ENCODE results near the gene MEPCE.

MEPCE gene

GRCh38 chr7:100393233-100393905, 36.3 kb upstream of the MEPCE start:
- H3K9ac ChIP-seq (ENCODE audit: low read length in 2 of 2), result no peak overlapping the region
- no peaks in the 10 kb centered on the region for H3K4me1 ChIP-seq (ENCODE audit: control insufficient read depth, insufficient read depth, low read length)
- no peaks in the 10 kb centered on the region for H3K36me3 ChIP-seq (ENCODE audit: control insufficient read depth in 2 of 2, insufficient read depth in 2 of 2, low read length in 2 of 2)
- no peak overlapping the region for H3K27ac ChIP-seq (ENCODE audit: low read length)
- no peak overlapping the region for H3K4me3 ChIP-seq (ENCODE audit: low read length in 2 of 2)
- peaks cover 0 to 7% of the 10 kb centered on the region in 2 donors for H3K27me3 ChIP-seq (ENCODE audit: control insufficient read depth in 1 of 2, insufficient read depth in 2 of 2, low read length in 2 of 2)
- no peaks in the 10 kb centered on the region for H3K9me3 ChIP-seq (ENCODE audit: control insufficient read depth in 2 of 2, low read length in 2 of 2)

- no peak overlapping the region for H3K4me3 ChIP-seq (ENCODE audit: low read length in 2 of 2)
These were observed 35.6 kb upstream of the MEPCE start for GRCh38 chr7:100394077-100394476.

GRCh38 chr7:100396421-100396982, 33.1 kb upstream of the MEPCE start:
- Histone ChIP-seq H3K36me3 (ENCODE audit: control insufficient read depth in 2 of 2, insufficient read depth in 2 of 2, low read length in 2 of 2) (no peaks in the 10 kb centered on the region), H3K9ac (ENCODE audit: low read length in 2 of 2) (no peak overlapping the region), H3K4me1 (ENCODE audit: control insufficient read depth, insufficient read depth, low read length) (no peaks in the 10 kb centered on the region), H3K27me3 (ENCODE audit: control insufficient read depth in 1 of 2, insufficient read depth in 2 of 2, low read length in 2 of 2) (peaks cover 0 to 3% of the 10 kb centered on the region in 2 donors), H3K4me3 (ENCODE audit: low read length in 2 of 2) (no peak overlapping the region), H3K27ac (ENCODE audit: low read length) (no peak overlapping the region), H3K9me3 (ENCODE audit: control insufficient read depth in 2 of 2, low read length in 2 of 2) (no peaks in the 10 kb centered on the region)

More at GRCh38 chr7:100394077-100394476, 35.6 kb upstream of the MEPCE start:
- no peaks in the 10 kb centered on the region for H3K9me3 ChIP-seq (ENCODE audit: control insufficient read depth in 2 of 2, low read length in 2 of 2)
- no peaks in the 10 kb centered on the region for H3K36me3 ChIP-seq (ENCODE audit: control insufficient read depth in 2 of 2, insufficient read depth in 2 of 2, low read length in 2 of 2)
- H3K27me3 ChIP-seq (ENCODE audit: control insufficient read depth in 1 of 2, insufficient read depth in 2 of 2, low read length in 2 of 2), result peaks cover 0 to 7% of the 10 kb centered on the region in 2 donors
- H3K27ac ChIP-seq (ENCODE audit: low read length), result no peak overlapping the region
- H3K9ac ChIP-seq (ENCODE audit: low read length in 2 of 2), result no peak overlapping the region
- H3K4me1 ChIP-seq (ENCODE audit: control insufficient read depth, insufficient read depth, low read length), result no peaks in the 10 kb centered on the region

- Histone ChIP-seq H3K27me3 (ENCODE audit: control insufficient read depth in 1 of 2, insufficient read depth in 2 of 2, low read length in 2 of 2) (peaks cover 0 to 3% of the 10 kb centered on the region in 2 donors), H3K36me3 (ENCODE audit: control insufficient read depth in 2 of 2, insufficient read depth in 2 of 2, low read length in 2 of 2) (no peaks in the 10 kb centered on the region), H3K9me3 (ENCODE audit: control insufficient read depth in 2 of 2, low read length in 2 of 2) (no peaks in the 10 kb centered on the region), H3K9ac (ENCODE audit: low read length in 2 of 2) (no peak overlapping the region), H3K27ac (ENCODE audit: low read length) (no peak overlapping the region), H3K4me1 (ENCODE audit: control insufficient read depth, insufficient read depth, low read length) (no peaks in the 10 kb centered on the region), H3K4me3 (ENCODE audit: low read length in 2 of 2) (no peak overlapping the region)
These were observed 32.1 kb upstream of the MEPCE start for GRCh38 chr7:100397315-100398081.

GRCh38 chr7:100398239-100398638, 31.4 kb upstream of the MEPCE start:
- H3K9ac ChIP-seq (ENCODE audit: low read length in 2 of 2), result no peak overlapping the region
- peaks cover 0 to 3% of the 10 kb centered on the region in 2 donors for H3K27me3 ChIP-seq (ENCODE audit: control insufficient read depth in 1 of 2, insufficient read depth in 2 of 2, low read length in 2 of 2)
- no peaks in the 10 kb centered on the region for H3K9me3 ChIP-seq (ENCODE audit: control insufficient read depth in 2 of 2, low read length in 2 of 2)
- H3K4me1 ChIP-seq (ENCODE audit: control insufficient read depth, insufficient read depth, low read length), result no peaks in the 10 kb centered on the region
- no peaks in the 10 kb centered on the region for H3K36me3 ChIP-seq (ENCODE audit: control insufficient read depth in 2 of 2, insufficient read depth in 2 of 2, low read length in 2 of 2)
- H3K27ac ChIP-seq (ENCODE audit: low read length), result no peak overlapping the region
- H3K4me3 ChIP-seq (ENCODE audit: low read length in 2 of 2), result no peak overlapping the region

- Histone ChIP-seq H3K27ac (ENCODE audit: low read length) (no peak overlapping the region), H3K4me3 (ENCODE audit: low read length in 2 of 2) (no peak overlapping the region), H3K9ac (ENCODE audit: low read length in 2 of 2) (no peak overlapping the region), H3K9me3 (ENCODE audit: control insufficient read depth in 2 of 2, low read length in 2 of 2) (no peaks in the 10 kb centered on the region), H3K4me1 (ENCODE audit: control insufficient read depth, insufficient read depth, low read length) (no peaks in the 10 kb centered on the region), H3K36me3 (ENCODE audit: control insufficient read depth in 2 of 2, insufficient read depth in 2 of 2, low read length in 2 of 2) (no peaks in the 10 kb centered on the region), H3K27me3 (ENCODE audit: control insufficient read depth in 1 of 2, insufficient read depth in 2 of 2, low read length in 2 of 2) (peaks cover 0 to 3% of the 10 kb centered on the region in 2 donors)
These were observed 29.6 kb upstream of the MEPCE start for GRCh38 chr7:100400041-100400440.

- Histone ChIP-seq H3K4me1 (ENCODE audit: control insufficient read depth, insufficient read depth, low read length) (no peaks in the 10 kb centered on the region), H3K27me3 (ENCODE audit: control insufficient read depth in 1 of 2, insufficient read depth in 2 of 2, low read length in 2 of 2) (peaks cover 0 to 3% of the 10 kb centered on the region in 2 donors), H3K9ac (ENCODE audit: low read length in 2 of 2) (no peak overlapping the region), H3K4me3 (ENCODE audit: low read length in 2 of 2) (no peak overlapping the region), H3K36me3 (ENCODE audit: control insufficient read depth in 2 of 2, insufficient read depth in 2 of 2, low read length in 2 of 2) (no peaks in the 10 kb centered on the region), H3K9me3 (ENCODE audit: control insufficient read depth in 2 of 2, low read length in 2 of 2) (no peaks in the 10 kb centered on the region), H3K27ac (ENCODE audit: low read length) (no peak overlapping the region)
These were observed 29.0 kb upstream of the MEPCE start for GRCh38 chr7:100400656-100401055.

GRCh38 chr7:100401811-100402210, 27.8 kb upstream of the MEPCE start:
- Histone ChIP-seq H3K4me1 (ENCODE audit: control insufficient read depth, insufficient read depth, low read length) (no peaks in the 10 kb centered on the region), H3K36me3 (ENCODE audit: control insufficient read depth in 2 of 2, insufficient read depth in 2 of 2, low read length in 2 of 2) (no peaks in the 10 kb centered on the region), H3K9ac (ENCODE audit: low read length in 2 of 2) (no peak overlapping the region), H3K27ac (ENCODE audit: low read length) (no peak overlapping the region), H3K4me3 (ENCODE audit: low read length in 2 of 2) (no peak overlapping the region), H3K9me3 (ENCODE audit: control insufficient read depth in 2 of 2, low read length in 2 of 2) (no peaks in the 10 kb centered on the region), H3K27me3 (ENCODE audit: control insufficient read depth in 1 of 2, insufficient read depth in 2 of 2, low read length in 2 of 2) (peaks cover 0 to 3% of the 10 kb centered on the region in 2 donors)

- no peaks in the 10 kb centered on the region for H3K36me3 ChIP-seq (ENCODE audit: control insufficient read depth in 2 of 2, insufficient read depth in 2 of 2, low read length in 2 of 2)
- no peaks in the 10 kb centered on the region for H3K4me1 ChIP-seq (ENCODE audit: control insufficient read depth, insufficient read depth, low read length)
- H3K4me3 ChIP-seq (ENCODE audit: low read length in 2 of 2), result no peak overlapping the region
- H3K27me3 ChIP-seq (ENCODE audit: control insufficient read depth in 1 of 2, insufficient read depth in 2 of 2, low read length in 2 of 2), result peaks cover 0 to 3% of the 10 kb centered on the region in 2 donors
- H3K9ac ChIP-seq (ENCODE audit: low read length in 2 of 2), result no peak overlapping the region
- no peak overlapping the region for H3K27ac ChIP-seq (ENCODE audit: low read length)
- H3K9me3 ChIP-seq (ENCODE audit: control insufficient read depth in 2 of 2, low read length in 2 of 2), result no peaks in the 10 kb centered on the region
These were observed 27.4 kb upstream of the MEPCE start for GRCh38 chr7:100402241-100402640.

- Histone ChIP-seq H3K4me3 (ENCODE audit: low read length in 2 of 2) (no peak overlapping the region), H3K27ac (ENCODE audit: low read length) (no peak overlapping the region), H3K9ac (ENCODE audit: low read length in 2 of 2) (no peak overlapping the region), H3K4me1 (ENCODE audit: control insufficient read depth, insufficient read depth, low read length) (no peaks in the 10 kb centered on the region), H3K27me3 (ENCODE audit: control insufficient read depth in 1 of 2, insufficient read depth in 2 of 2, low read length in 2 of 2) (no peaks in the 10 kb centered on the region), H3K9me3 (ENCODE audit: control insufficient read depth in 2 of 2, low read length in 2 of 2) (no peaks in the 10 kb centered on the region), H3K36me3 (ENCODE audit: control insufficient read depth in 2 of 2, insufficient read depth in 2 of 2, low read length in 2 of 2) (no peaks in the 10 kb centered on the region)
These were observed 22.9 kb upstream of the MEPCE start for GRCh38 chr7:100406767-100407166.
